Measurements from ENCODE around the gene TRIM69.
A peak's percentile ranks its signal among the peaks of the same experiment; 100 is the strongest.

The TRIM69 gene

GRCh38 chr15:44711096-44711742 is 25.1 kb upstream of the TRIM69 start, which contains the start of the genes B2M and PATL2:
Gene B2M (plus strand): TSS chr15:44711517. CDS start chr15:44711547, 30 bp downstream.
Gene PATL2 (minus strand): TSS chr15:44711323. CDS start chr15:44676490, 34,833 bp downstream.
- no peak for TF ChIP-seq CTCF (IDR thresholded peaks at IDR 0.05)
- intact Hi-C loops (cut with DNase I; ENCODE audit: low total_unique reads): loop anchor here (1.0 kb wide), 1 partner anchor 17 kb away; no protein-coding TSS in a partner anchor
- H3K4me1 ChIP-seq: peaks cover 0 to 20% (median 6%) of the 10 kb centered on the region in 4 donors

GRCh38 chr15:44711743-44712345 is 24.5 kb upstream of the TRIM69 start:
- intact Hi-C loops (cut with DNase I; ENCODE audit: low total_unique reads): loop anchor here (1.0 kb wide), 1 partner anchor 16 kb away; no protein-coding TSS in a partner anchor
- Histone ChIP-seq H3K27me3 (no peaks in the 10 kb centered on the region), H3K27ac (peak overlapping the region; percentile 97 to 99), H3K36me3 (peaks cover 18% of the 10 kb centered on the region in 3 donors), H3K4me1 (peaks cover 0 to 20% (median 6%) of the 10 kb centered on the region in 4 donors), H3K9me3 (no peaks in the 10 kb centered on the region), H3K4me3 (peak overlapping the region; percentile 86 to 98)
- TF ChIP-seq CTCF (IDR thresholded peaks at IDR 0.05): no peak
- DNase-seq: peak in 1 of 2 donors; percentile 76

More at GRCh38 chr15:44711096-44711742, 25.1 kb upstream of the TRIM69 start, which contains the start of the genes B2M and PATL2:
- Histone ChIP-seq H3K9me3 (no peaks in the 10 kb centered on the region), H3K27me3 (no peaks in the 10 kb centered on the region), H3K27ac (peak within 1 kb of the TSS; percentile 97 to 99), H3K4me3 (peak within 1 kb of the TSS; percentile 86 to 98), H3K36me3 (peaks cover 11 to 12% (median 12%) of the 10 kb centered on the region in 3 donors)
- DNase-seq: peak; percentile 96 to 98

GRCh38 chr15:44712346-44713005 is 23.9 kb upstream of the TRIM69 start:
- Histone ChIP-seq H3K9me3 (no peaks in the 10 kb centered on the region), H3K4me1 (peaks cover 0 to 20% (median 6%) of the 10 kb centered on the region in 4 donors), H3K4me3 (peak overlapping the region; percentile 86 to 98), H3K27ac (peak overlapping the region; percentile 97 to 99), H3K27me3 (no peaks in the 10 kb centered on the region), H3K36me3 (peaks cover 24% of the 10 kb centered on the region in 3 donors)
- intact Hi-C loops (cut with DNase I; ENCODE audit: low total_unique reads): no loop called here
- no peak for TF ChIP-seq CTCF (IDR thresholded peaks at IDR 0.05)
- DNase-seq: peak; percentile 77 to 79

GRCh38 chr15:44713006-44713966 is 23.0 kb upstream of the TRIM69 start:
- no peak for DNase-seq
- Histone ChIP-seq H3K4me1 (peaks cover 0 to 20% (median 6%) of the 10 kb centered on the region in 4 donors), H3K27me3 (no peaks in the 10 kb centered on the region), H3K9me3 (no peaks in the 10 kb centered on the region), H3K36me3 (peaks cover 32% of the 10 kb centered on the region in 3 donors), H3K4me3 (peak overlapping the region; percentile 86 to 98), H3K27ac (peak overlapping the region; percentile 97 to 99)
- peak in 1 of 2 experiments; percentile 8 for TF ChIP-seq CTCF (IDR thresholded peaks at IDR 0.05)
- intact Hi-C loops (cut with DNase I; ENCODE audit: low total_unique reads): no loop called here
